HUES48 (cell line): ENCODE data around the gene USF2.
A peak's percentile ranks its signal among the peaks of the same experiment; 100 is the strongest.

Experiments
- H3K27ac ChIP-seq: one replicate; pipeline ENCODE4 v1.7.0; 2013; ENCODE audit warnings: low read depth, low read length, inconsistent platforms
- H3K27me3 ChIP-seq: 2 replicates; pipeline ENCODE4 v1.6.1; 2013; ENCODE audit warnings: mild to moderate bottlenecking, low read length; ENCODE audit not compliant: control insufficient read depth, insufficient read depth
- H3K36me3 ChIP-seq: 2 replicates; pipeline ENCODE4 v1.6.1; 2013; ENCODE audit warnings: low read length; ENCODE audit not compliant: control insufficient read depth, insufficient read depth
- H3K4me1 ChIP-seq: 2 replicates; pipeline ENCODE4 v1.6.1; 2013; ENCODE audit warnings: mild to moderate bottlenecking, low read length; ENCODE audit not compliant: control insufficient read depth, insufficient read depth
- H3K4me3 ChIP-seq: 2 replicates; pipeline ENCODE4 v1.5.1; 2013; ENCODE audit warnings: mild to moderate bottlenecking, low read depth, low read length
- H3K9ac ChIP-seq: 2 replicates; pipeline ENCODE4 v1.6.1; 2013; ENCODE audit warnings: mild to moderate bottlenecking, low read depth, low read length, moderate library complexity
- H3K9me3 ChIP-seq: 2 replicates; pipeline ENCODE4 v1.6.1; 2013; ENCODE audit warnings: low read length; ENCODE audit not compliant: control insufficient read depth, insufficient read depth

USF2 gene

GRCh38 chr19:35247526-35248309, 21.0 kb upstream of the USF2 start:
- peak overlapping the region; percentile 99 for H3K27ac ChIP-seq
- H3K4me3 ChIP-seq: peak overlapping the region; percentile 88
- peaks cover 12% of the 10 kb centered on the region for H3K4me1 ChIP-seq
- peaks cover 20% of the 10 kb centered on the region for H3K36me3 ChIP-seq
- no peaks in the 10 kb centered on the region for H3K27me3 ChIP-seq
- H3K9ac ChIP-seq: peak overlapping the region; percentile 94
- H3K9me3 ChIP-seq: no peaks in the 10 kb centered on the region

GRCh38 chr19:35248310-35249145, 20.2 kb upstream of the USF2 start, which contains the start of gene LSR:
LSR (plus strand) TSS chr19:35249002; CDS start chr19:35249023, 21 bp downstream.
- Histone ChIP-seq H3K27me3 (no peaks in the 10 kb centered on the region), H3K27ac (peak within 1 kb of the TSS; percentile 99), H3K4me3 (peak within 1 kb of the TSS; percentile 88), H3K36me3 (peaks cover 25% of the 10 kb centered on the region), H3K4me1 (peaks cover 17% of the 10 kb centered on the region), H3K9ac (peak within 1 kb of the TSS; percentile 94), H3K9me3 (no peaks in the 10 kb centered on the region)

GRCh38 chr19:35249146-35249847, 19.5 kb upstream of the USF2 start:
- no peaks in the 10 kb centered on the region for H3K9me3 ChIP-seq
- peaks cover 19% of the 10 kb centered on the region for H3K4me1 ChIP-seq
- peaks cover 27% of the 10 kb centered on the region for H3K36me3 ChIP-seq
- peak overlapping the region; percentile 99 for H3K27ac ChIP-seq
- H3K27me3 ChIP-seq: no peaks in the 10 kb centered on the region
- peak overlapping the region; percentile 88 for H3K4me3 ChIP-seq
- peak overlapping the region; percentile 94 for H3K9ac ChIP-seq

GRCh38 chr19:35249848-35250711, 18.7 kb upstream of the USF2 start:
- peak overlapping the region; percentile 94 for H3K9ac ChIP-seq
- H3K4me3 ChIP-seq: peak overlapping the region; percentile 88
- peaks cover 35% of the 10 kb centered on the region for H3K36me3 ChIP-seq
- no peak overlapping the region for H3K27ac ChIP-seq
- H3K4me1 ChIP-seq: peaks cover 19% of the 10 kb centered on the region
- H3K9me3 ChIP-seq: no peaks in the 10 kb centered on the region
- no peaks in the 10 kb centered on the region for H3K27me3 ChIP-seq

GRCh38 chr19:35251456-35251855, 17.3 kb upstream of the USF2 start:
- H3K9me3 ChIP-seq: no peaks in the 10 kb centered on the region
- no peak overlapping the region for H3K27ac ChIP-seq
- H3K9ac ChIP-seq: no peak overlapping the region
- H3K4me3 ChIP-seq: no peak overlapping the region
- H3K4me1 ChIP-seq: peaks cover 19% of the 10 kb centered on the region
- H3K27me3 ChIP-seq: no peaks in the 10 kb centered on the region
- H3K36me3 ChIP-seq: peaks cover 47% of the 10 kb centered on the region

- no peaks in the 10 kb centered on the region for H3K27me3 ChIP-seq
- H3K27ac ChIP-seq: peak overlapping the region; percentile 79
- no peak overlapping the region for H3K9ac ChIP-seq
- no peaks in the 10 kb centered on the region for H3K9me3 ChIP-seq
- no peak overlapping the region for H3K4me3 ChIP-seq
- peaks cover 11% of the 10 kb centered on the region; the same call in 1 of the 2 replicates for H3K4me1 ChIP-seq
- H3K36me3 ChIP-seq: peaks cover 61% of the 10 kb centered on the region
These were observed 15.2 kb upstream of the USF2 start for GRCh38 chr19:35253316-35254286.

- H3K36me3 ChIP-seq: peaks cover 70% of the 10 kb centered on the region
- peak overlapping the region; percentile 5 for H3K27ac ChIP-seq
- no peaks in the 10 kb centered on the region for H3K27me3 ChIP-seq
- no peaks in the 10 kb centered on the region for H3K9me3 ChIP-seq
- no peak overlapping the region for H3K9ac ChIP-seq
- H3K4me1 ChIP-seq: peaks cover 11% of the 10 kb centered on the region; the same call in 1 of the 2 replicates
- H3K4me3 ChIP-seq: no peak overlapping the region
These were observed 14.1 kb upstream of the USF2 start for GRCh38 chr19:35254341-35255297.

GRCh38 chr19:35256566-35256965, 12.2 kb upstream of the USF2 start:
- Histone ChIP-seq H3K9me3 (no peaks in the 10 kb centered on the region), H3K9ac (no peak overlapping the region), H3K27me3 (no peaks in the 10 kb centered on the region), H3K4me1 (peaks cover 7% of the 10 kb centered on the region; the same call in 1 of the 2 replicates), H3K36me3 (peaks cover 70% of the 10 kb centered on the region), H3K27ac (no peak overlapping the region), H3K4me3 (no peak overlapping the region)

GRCh38 chr19:35257113-35257461, 11.7 kb upstream of the USF2 start:
- H3K9me3 ChIP-seq: no peaks in the 10 kb centered on the region
- H3K9ac ChIP-seq: no peak overlapping the region
- no peaks in the 10 kb centered on the region for H3K27me3 ChIP-seq
- peaks cover 73% of the 10 kb centered on the region for H3K36me3 ChIP-seq
- no peak overlapping the region for H3K27ac ChIP-seq
- H3K4me3 ChIP-seq: no peak overlapping the region
- peaks cover 7% of the 10 kb centered on the region; the same call in 1 of the 2 replicates for H3K4me1 ChIP-seq
